HEK293 (cell line): ENCODE results near the gene ZNF18.

ENCODE experiments used
- BCL11A ChIP-seq: fragments of 450-650 bp; formaldehyde crosslinking; IDR thresholded peaks from 2 replicates; pipeline ENCODE4 v1.5.1; 2016; ENCODE audit warnings: low read depth, missing biosample characterization, missing genetic modification characterization
- HOXD13 ChIP-seq: sonication (generic); formaldehyde crosslinking; IDR thresholded peaks from 2 replicates; pipeline ENCODE4 v1.8.0; 2022; ENCODE audit warnings: missing genetic modification reagents, borderline replicate concordance
- PBX3 ChIP-seq: sonication (generic); formaldehyde crosslinking; IDR thresholded peaks from 2 replicates; pipeline ENCODE4 v1.8.1; 2022; ENCODE audit warnings: mild to moderate bottlenecking, moderate library complexity, missing genetic modification reagents
- REPIN1 ChIP-seq: fragments of 450-650 bp; formaldehyde crosslinking; IDR thresholded peaks from 2 replicates; pipeline ENCODE4 v1.5.1; 2017; ENCODE audit warnings: missing biosample characterization, missing genetic modification characterization, low read depth
- YY1 ChIP-seq: fragments of 450-650 bp; formaldehyde crosslinking; IDR thresholded peaks from 2 replicates; pipeline ENCODE4 v1.5.1; 2018; ENCODE audit warnings: missing biosample characterization, missing genetic modification characterization
- ZBTB1 ChIP-seq: fragments of 450-650 bp; formaldehyde crosslinking; IDR thresholded peaks from 2 replicates; pipeline ENCODE4 v1.5.1; 2016; ENCODE audit warnings: missing biosample characterization, missing genetic modification characterization
- ZFP3 ChIP-seq: fragments of 450-650 bp; formaldehyde crosslinking; IDR thresholded peaks from 2 replicates; pipeline ENCODE4 v1.5.1; 2016; ENCODE audit warnings: low read depth, missing biosample characterization, missing genetic modification characterization
- ZNF37A ChIP-seq: fragments of 450-650 bp; IDR thresholded peaks from 2 replicates; pipeline ENCODE4 v1.5.1; 2018; ENCODE audit warnings: missing biosample characterization, missing genetic modification characterization
- ZNF549 ChIP-seq: fragments of 450-650 bp; IDR thresholded peaks from 2 replicates; pipeline ENCODE4 v1.5.1; 2018; ENCODE audit warnings: missing biosample characterization, missing genetic modification characterization, mild to moderate bottlenecking, inconsistent platforms, moderate library complexity
- ZNF580 ChIP-seq: fragments of 450-650 bp; formaldehyde crosslinking; IDR thresholded peaks from 2 replicates; pipeline ENCODE4 v1.5.1; 2016; ENCODE audit warnings: missing biosample characterization, missing genetic modification characterization
- ZNF600 ChIP-seq: fragments of 450-650 bp; formaldehyde crosslinking; IDR thresholded peaks from 2 replicates; pipeline ENCODE4 v1.5.1; 2016; ENCODE audit warnings: missing biosample characterization, missing genetic modification characterization
- TF ChIP-seq, protein P1 (sequence below): fragments of 450-650 bp; formaldehyde crosslinking; IDR thresholded peaks from 2 replicates; pipeline ENCODE4 v1.5.1; 2016; ENCODE audit warnings: missing biosample characterization, missing genetic modification characterization
- TF ChIP-seq, protein P2 (sequence below): fragments of 450-650 bp; formaldehyde crosslinking; IDR thresholded peaks from 2 replicates; pipeline ENCODE4 v1.5.1; 2016; ENCODE audit warnings: missing biosample characterization, missing genetic modification characterization
- TF ChIP-seq, protein P3 (sequence below): fragments of 450-650 bp; formaldehyde crosslinking; IDR thresholded peaks from 2 replicates; pipeline ENCODE4 v1.5.1; 2016; ENCODE audit warnings: missing biosample characterization, missing genetic modification characterization

DNA sequence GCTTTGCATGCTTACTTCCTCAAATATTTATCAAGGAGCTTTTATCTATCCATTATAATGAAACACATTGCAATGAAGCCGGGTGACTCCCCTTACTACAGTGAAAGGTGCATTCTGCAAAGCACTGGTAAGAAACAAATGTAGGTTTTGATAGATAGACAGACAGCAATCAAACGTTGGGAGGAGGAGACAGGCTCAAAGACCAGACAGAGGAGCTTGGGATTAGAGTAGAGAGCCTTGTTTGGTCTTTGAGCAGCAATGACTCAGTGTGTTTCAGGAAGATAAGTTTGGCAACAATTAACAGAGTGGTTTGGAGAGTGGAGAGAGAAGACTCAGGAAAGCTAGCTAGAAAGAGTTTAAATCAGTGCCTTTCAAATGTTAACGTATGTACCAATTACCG is 68.8 kb downstream of the ZNF18 start:
- TF ChIP-seq, protein P1, sequence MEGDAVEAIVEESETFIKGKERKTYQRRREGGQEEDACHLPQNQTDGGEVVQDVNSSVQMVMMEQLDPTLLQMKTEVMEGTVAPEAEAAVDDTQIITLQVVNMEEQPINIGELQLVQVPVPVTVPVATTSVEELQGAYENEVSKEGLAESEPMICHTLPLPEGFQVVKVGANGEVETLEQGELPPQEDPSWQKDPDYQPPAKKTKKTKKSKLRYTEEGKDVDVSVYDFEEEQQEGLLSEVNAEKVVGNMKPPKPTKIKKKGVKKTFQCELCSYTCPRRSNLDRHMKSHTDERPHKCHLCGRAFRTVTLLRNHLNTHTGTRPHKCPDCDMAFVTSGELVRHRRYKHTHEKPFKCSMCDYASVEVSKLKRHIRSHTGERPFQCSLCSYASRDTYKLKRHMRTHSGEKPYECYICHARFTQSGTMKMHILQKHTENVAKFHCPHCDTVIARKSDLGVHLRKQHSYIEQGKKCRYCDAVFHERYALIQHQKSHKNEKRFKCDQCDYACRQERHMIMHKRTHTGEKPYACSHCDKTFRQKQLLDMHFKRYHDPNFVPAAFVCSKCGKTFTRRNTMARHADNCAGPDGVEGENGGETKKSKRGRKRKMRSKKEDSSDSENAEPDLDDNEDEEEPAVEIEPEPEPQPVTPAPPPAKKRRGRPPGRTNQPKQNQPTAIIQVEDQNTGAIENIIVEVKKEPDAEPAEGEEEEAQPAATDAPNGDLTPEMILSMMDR, result no peak
- TF ChIP-seq ZNF580 (tag by site-specific recombination) (no peak), ZNF600 (tag by site-specific recombination) (no peak), BCL11A (no peak), REPIN1 (no peak), ZNF549 (tag by site-specific recombination) (no peak), PBX3 (CRISPR knock-in tag) (no peak), HOXD13 (no peak), YY1 (tag by site-specific recombination) (no peak), ZNF37A (no peak), ZFP3 (no peak), ZBTB1 (tag by site-specific recombination) (no peak)
- TF ChIP-seq, protein P2, sequence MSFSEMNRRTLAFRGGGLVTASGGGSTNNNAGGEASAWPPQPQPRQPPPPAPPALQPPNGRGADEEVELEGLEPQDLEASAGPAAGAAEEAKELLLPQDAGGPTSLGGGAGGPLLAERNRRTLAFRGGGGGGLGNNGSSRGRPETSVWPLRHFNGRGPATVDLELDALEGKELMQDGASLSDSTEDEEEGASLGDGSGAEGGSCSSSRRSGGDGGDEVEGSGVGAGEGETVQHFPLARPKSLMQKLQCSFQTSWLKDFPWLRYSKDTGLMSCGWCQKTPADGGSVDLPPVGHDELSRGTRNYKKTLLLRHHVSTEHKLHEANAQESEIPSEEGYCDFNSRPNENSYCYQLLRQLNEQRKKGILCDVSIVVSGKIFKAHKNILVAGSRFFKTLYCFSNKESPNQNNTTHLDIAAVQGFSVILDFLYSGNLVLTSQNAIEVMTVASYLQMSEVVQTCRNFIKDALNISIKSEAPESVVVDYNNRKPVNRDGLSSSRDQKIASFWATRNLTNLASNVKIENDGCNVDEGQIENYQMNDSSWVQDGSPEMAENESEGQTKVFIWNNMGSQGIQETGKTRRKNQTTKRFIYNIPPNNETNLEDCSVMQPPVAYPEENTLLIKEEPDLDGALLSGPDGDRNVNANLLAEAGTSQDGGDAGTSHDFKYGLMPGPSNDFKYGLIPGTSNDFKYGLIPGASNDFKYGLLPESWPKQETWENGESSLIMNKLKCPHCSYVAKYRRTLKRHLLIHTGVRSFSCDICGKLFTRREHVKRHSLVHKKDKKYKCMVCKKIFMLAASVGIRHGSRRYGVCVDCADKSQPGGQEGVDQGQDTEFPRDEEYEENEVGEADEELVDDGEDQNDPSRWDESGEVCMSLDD (tag by site-specific recombination), result no peak
- TF ChIP-seq, protein P3, sequence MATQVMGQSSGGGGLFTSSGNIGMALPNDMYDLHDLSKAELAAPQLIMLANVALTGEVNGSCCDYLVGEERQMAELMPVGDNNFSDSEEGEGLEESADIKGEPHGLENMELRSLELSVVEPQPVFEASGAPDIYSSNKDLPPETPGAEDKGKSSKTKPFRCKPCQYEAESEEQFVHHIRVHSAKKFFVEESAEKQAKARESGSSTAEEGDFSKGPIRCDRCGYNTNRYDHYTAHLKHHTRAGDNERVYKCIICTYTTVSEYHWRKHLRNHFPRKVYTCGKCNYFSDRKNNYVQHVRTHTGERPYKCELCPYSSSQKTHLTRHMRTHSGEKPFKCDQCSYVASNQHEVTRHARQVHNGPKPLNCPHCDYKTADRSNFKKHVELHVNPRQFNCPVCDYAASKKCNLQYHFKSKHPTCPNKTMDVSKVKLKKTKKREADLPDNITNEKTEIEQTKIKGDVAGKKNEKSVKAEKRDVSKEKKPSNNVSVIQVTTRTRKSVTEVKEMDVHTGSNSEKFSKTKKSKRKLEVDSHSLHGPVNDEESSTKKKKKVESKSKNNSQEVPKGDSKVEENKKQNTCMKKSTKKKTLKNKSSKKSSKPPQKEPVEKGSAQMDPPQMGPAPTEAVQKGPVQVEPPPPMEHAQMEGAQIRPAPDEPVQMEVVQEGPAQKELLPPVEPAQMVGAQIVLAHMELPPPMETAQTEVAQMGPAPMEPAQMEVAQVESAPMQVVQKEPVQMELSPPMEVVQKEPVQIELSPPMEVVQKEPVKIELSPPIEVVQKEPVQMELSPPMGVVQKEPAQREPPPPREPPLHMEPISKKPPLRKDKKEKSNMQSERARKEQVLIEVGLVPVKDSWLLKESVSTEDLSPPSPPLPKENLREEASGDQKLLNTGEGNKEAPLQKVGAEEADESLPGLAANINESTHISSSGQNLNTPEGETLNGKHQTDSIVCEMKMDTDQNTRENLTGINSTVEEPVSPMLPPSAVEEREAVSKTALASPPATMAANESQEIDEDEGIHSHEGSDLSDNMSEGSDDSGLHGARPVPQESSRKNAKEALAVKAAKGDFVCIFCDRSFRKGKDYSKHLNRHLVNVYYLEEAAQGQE, result no peak
